ENCODE measurements around the gene LEPROT. TPM values are rescaled to one million over a fixed set of nuclear protein-coding genes. Genes with fewer than 3 reads are reported as not detected.

LEPROT gene
- total RNA-seq, 2 donors from 2014 or later = 45.1 to 77.6 TPM

GRCh38 chr1:65404941-65405340 is 15.5 kb upstream of the LEPROT start:
- TF ChIP-seq, protein P1, sequence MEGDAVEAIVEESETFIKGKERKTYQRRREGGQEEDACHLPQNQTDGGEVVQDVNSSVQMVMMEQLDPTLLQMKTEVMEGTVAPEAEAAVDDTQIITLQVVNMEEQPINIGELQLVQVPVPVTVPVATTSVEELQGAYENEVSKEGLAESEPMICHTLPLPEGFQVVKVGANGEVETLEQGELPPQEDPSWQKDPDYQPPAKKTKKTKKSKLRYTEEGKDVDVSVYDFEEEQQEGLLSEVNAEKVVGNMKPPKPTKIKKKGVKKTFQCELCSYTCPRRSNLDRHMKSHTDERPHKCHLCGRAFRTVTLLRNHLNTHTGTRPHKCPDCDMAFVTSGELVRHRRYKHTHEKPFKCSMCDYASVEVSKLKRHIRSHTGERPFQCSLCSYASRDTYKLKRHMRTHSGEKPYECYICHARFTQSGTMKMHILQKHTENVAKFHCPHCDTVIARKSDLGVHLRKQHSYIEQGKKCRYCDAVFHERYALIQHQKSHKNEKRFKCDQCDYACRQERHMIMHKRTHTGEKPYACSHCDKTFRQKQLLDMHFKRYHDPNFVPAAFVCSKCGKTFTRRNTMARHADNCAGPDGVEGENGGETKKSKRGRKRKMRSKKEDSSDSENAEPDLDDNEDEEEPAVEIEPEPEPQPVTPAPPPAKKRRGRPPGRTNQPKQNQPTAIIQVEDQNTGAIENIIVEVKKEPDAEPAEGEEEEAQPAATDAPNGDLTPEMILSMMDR (IDR thresholded peaks at IDR 0.05) = no peak
- DNase-seq = no peak
- Histone ChIP-seq H3K27me3 (no peaks in the 10 kb centered on the region), H3K27ac (no peak overlapping the region), H3K4me1 (no peaks in the 10 kb centered on the region), H3K4me3 (no peak overlapping the region), H3K36me3 (no peaks in the 10 kb centered on the region), H3K9me3 (no peaks in the 10 kb centered on the region), H3K9ac (ENCODE audit: low read depth in 2 of 2, low read length in 2 of 2) (no peak overlapping the region)
- intact Hi-C loops (cut with DNase I) = no loop called here

DNA sequence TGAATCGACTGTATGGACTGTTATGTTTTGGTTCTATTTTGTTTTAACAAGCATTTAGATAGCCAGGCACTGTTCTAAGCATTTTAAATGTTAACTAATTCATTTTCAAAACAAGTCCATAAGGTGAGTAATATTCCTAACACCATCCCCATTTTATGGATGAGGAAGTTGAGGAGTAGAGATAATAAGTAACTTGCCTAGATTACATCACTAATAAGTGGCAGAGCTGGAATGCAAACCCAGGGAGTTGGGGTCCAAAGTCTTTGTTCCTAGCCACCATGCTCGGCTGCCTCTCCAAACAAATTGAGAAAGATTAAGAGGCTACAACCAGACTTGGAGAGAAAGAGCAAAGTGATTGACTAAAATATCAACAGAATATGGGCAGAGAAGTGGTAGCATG is 12.6 kb upstream of the LEPROT start:
- Histone ChIP-seq H3K27me3 (no peaks in the 10 kb centered on the region), H3K4me1 (no peaks in the 10 kb centered on the region), H3K27ac (no peak overlapping the region), H3K9me3 (no peaks in the 10 kb centered on the region), H3K9ac (ENCODE audit: low read depth in 2 of 2, low read length in 2 of 2) (no peak overlapping the region), H3K4me3 (no peak overlapping the region), H3K36me3 (no peaks in the 10 kb centered on the region)
- no peak for DNase-seq
- TF ChIP-seq, protein P1 (IDR thresholded peaks at IDR 0.05) = no peak
- intact Hi-C loops (cut with DNase I) = no loop called here

DNA sequence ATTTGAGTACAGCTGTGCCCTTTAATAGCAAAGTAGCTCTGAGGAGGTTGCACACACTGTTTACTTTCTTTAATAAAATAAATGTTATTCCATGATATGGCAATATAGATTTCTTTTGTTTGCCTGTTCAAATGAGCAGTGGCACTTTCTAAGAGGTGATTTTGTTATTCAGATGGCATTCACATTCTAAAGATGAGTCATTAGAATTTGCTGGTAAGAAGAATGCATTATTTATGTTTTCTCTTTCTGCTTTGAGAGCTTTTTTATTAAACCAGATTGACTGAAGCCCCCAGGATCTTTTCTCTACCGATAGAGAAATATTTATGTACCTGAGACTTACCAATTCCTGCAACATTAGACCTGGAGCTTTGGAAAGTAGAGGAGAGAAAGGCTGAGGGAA is 11.2 kb upstream of the LEPROT start:
- Histone ChIP-seq H3K4me1 (no peaks in the 10 kb centered on the region), H3K4me3 (no peak overlapping the region), H3K27ac (no peak overlapping the region), H3K27me3 (no peaks in the 10 kb centered on the region), H3K9me3 (no peaks in the 10 kb centered on the region), H3K36me3 (no peaks in the 10 kb centered on the region), H3K9ac (ENCODE audit: low read depth in 2 of 2, low read length in 2 of 2) (no peak overlapping the region)
- no peak for DNase-seq
- TF ChIP-seq, protein P1 (IDR thresholded peaks at IDR 0.05) = no peak
- intact Hi-C loops (cut with DNase I) = no loop called here

- intact Hi-C loops (cut with DNase I) = no loop called here
- TF ChIP-seq, protein P1 (IDR thresholded peaks at IDR 0.05) = no peak
- no peak overlapping the region for H3K4me3 ChIP-seq
Measured at GRCh38 chr1:65409816-65410326, 10.6 kb upstream of the LEPROT start.

DNA sequence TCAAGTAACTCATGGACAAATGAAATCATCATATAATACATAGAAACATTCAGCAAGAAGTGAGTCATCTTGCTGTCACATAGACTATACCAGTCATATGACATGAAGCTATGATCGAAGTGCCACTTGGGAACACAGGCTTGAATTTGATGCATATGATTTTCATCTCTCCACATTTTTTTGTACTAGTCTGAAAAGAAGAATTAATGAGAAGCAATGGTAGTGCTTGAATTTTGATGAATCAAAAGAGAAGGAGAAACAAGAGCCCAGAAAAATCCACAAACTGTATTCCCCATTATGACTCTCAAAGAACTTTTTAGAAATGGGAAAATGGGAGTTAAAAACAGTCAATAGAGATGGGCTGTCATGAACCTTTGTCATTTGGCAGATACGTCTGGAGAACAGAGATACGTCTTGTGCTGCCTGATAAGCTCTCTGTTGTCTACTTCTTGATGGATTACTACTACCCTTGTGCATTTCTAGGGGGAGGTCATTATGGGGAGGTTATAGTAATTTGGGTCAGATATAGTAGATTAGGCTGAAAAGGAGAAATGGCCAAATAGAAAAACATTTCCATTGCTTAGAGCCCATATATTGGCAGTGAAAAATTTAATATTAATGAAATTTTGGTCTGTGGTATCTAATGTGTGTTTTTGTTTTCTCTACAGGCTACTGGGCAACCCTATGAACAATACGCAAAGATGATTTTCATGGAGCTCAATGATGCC is 8.0 kb upstream of the LEPROT start:
- intact Hi-C loops (cut with DNase I) = no loop called here
- TF ChIP-seq, protein P1 (IDR thresholded peaks at IDR 0.05) = no peak
- Histone ChIP-seq H3K27me3 (no peaks in the 10 kb centered on the region), H3K4me1 (no peaks in the 10 kb centered on the region), H3K27ac (no peak overlapping the region), H3K9ac (ENCODE audit: low read depth in 2 of 2, low read length in 2 of 2) (no peak overlapping the region), H3K9me3 (no peaks in the 10 kb centered on the region), H3K4me3 (no peak overlapping the region), H3K36me3 (no peaks in the 10 kb centered on the region)
- no peak for DNase-seq

More at GRCh38 chr1:65409816-65410326, 10.6 kb upstream of the LEPROT start:
- no peak overlapping the region for H3K27ac ChIP-seq
- H3K36me3 ChIP-seq = no peaks in the 10 kb centered on the region
- H3K4me1 ChIP-seq = no peaks in the 10 kb centered on the region
- H3K27me3 ChIP-seq = no peaks in the 10 kb centered on the region
- H3K9me3 ChIP-seq = no peaks in the 10 kb centered on the region
- H3K9ac ChIP-seq (ENCODE audit: low read depth in 2 of 2, low read length in 2 of 2) = no peak overlapping the region
- DNase-seq = no peak
